HG03565 (cell line): ENCODE data around the gene PGLYRP1.

Source experiments
- ATAC-seq: cut with Tn5 transposase; IDR thresholded peaks from one replicate; pipeline ENCODE4 v1.9.1; 2021; ENCODE audit warnings: mild to moderate bottlenecking, moderate library complexity; ENCODE audit not compliant: unreplicated experiment

Gene PGLYRP1

GRCh38 chr19:46033401-46033800 is 10.5 kb upstream of the PGLYRP1 start:
- ATAC-seq = no peak

- ATAC-seq = no peak
Observed at GRCh38 chr19:46032597-46033025, 9.8 kb upstream of the PGLYRP1 start.

DNA sequence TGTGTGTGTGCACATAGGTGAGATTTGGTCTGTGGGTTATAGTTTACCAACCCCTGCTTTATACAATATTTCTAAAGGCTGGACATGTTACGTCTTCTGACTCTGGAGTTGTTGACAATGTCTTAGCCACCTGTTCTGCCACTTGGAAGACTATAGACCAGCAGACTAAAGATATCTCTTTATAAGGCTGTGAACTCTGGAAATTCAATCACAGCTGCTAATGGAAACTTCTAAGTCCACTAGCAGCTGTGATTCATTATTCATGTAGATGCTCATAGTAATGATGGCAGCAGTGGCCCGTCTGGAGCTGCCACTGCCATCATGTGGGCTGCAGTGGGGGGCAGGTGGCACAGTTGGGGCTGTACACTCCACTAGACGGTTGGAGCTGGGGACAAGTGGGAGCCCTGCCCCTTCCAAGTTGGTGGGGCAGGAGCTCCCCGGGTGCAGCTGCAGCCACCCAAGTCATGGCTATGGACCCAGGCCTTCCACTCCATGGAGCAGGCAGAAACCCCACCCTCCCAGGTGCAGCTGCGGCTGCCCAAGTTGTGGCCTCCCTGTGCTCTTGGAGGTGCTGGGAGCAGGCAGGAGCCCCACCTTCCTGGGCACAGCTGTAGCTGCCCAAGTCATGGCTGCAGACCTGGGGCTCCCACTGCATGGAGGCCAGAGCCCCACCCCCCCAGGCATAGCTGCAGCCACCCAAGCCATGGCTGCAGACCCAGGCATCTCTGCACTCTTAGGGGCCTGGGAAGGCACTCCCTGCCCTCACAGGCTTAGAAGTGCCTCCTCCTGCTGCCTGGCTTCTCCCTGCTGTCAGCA is 9.1 kb upstream of the PGLYRP1 start:
- ATAC-seq = no peak

GRCh38 chr19:46030812-46031550 is 8.1 kb upstream of the PGLYRP1 start:
- ATAC-seq = no peak

- ATAC-seq = no peak
Observed at GRCh38 chr19:46025835-46026234, 3.0 kb upstream of the PGLYRP1 start.

DNA sequence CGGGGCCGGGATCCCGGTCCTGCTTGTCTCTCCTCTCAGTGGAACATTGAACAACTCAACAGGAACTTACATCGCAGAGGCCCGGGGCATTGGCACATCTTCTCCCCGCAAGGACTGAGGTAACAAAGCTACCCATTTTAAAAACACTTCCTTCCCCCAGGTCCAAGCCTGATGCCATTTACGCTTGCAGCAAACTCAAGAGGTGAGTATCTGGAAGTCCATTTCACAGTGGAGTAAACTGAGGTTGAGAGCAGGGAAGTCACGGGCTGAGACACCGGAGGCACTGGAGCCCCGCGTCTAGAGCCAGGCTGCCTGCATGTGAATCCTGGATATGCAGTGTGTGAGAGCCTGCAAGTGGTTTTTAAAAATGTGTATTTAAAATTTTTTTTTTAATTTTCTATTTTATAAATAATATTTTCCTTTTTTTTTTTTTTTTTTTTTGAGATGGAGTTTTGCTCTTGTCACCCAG is 492 bp upstream of the PGLYRP1 start:
- no peak for ATAC-seq

DNA sequence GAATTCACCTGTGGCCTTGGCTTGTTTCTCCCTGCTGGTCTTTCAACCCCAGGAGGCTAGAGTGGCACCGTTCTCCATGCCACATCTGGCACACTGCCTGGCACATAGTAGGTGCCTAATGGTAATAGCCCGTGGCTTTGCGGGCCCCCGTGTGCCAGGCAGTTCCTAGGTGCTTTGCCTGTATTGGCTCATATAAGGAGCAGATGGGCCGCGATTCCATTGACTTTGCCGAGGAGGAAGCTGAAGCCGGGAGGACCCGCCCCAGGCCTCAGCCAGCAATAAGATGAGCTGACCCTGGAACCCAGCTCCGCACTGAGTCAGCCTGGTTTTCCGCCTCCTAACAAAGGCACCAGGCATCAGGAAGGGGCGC is 807 bp downstream of the PGLYRP1 start:
- ATAC-seq = no peak

DNA sequence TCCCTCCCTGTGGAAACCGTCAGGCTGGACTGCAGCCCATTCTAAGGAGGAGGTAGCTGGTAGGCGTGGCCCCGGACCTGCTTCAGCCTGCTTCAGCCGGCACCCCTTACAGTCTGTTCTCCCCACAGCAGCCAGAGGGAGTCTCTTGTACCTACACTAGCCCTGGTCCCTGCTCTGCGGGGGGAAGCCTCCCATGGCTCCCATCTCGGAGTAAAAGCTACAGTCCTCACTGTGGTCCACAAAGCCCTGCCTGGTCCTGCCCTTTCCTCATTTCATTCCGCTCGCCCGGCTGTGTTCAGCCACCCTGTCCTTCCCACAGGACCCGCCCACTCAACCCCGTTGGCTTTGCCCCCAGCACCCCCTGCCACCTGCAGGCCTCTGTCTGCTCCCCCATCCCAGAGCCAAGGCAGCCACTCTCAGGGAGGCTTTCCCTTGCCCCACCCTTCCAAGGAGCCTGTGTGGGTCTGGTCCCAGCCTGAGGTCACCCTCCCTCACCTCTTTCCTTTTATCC is 1.3 kb downstream of the PGLYRP1 start:
- ATAC-seq = no peak

GRCh38 chr19:46020819-46021125 is 2.1 kb downstream of the PGLYRP1 start:
- ATAC-seq = no peak

GRCh38 chr19:46019270-46019669 is 3.6 kb downstream of the PGLYRP1 start:
- no peak for ATAC-seq

DNA sequence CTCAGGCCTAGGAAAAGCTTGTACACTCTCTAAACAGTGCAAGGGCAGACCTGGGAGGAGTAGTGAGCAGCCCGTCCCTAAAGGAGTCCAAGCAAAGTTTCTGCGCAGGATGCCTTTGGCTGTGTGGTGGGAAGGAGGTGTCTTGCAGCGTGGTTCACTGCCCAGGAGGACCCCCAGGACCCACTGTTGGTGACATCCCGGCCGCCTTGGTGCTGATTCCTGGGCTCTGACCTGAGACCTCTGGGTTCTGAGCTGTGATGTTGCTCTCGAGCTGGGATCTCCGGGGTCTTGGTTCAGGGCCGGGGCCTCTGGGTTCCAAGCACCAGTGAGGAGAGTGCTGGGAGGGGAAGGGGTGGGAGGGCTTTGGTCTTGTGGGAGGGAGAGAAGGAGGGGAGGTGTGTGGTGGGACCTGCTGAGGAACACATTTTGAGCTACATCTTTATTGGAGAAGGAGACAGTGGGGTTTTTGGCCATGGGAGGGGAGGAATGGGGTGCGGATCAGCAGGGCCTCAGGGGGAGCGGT is 4.1 kb downstream of the PGLYRP1 start:
- ATAC-seq = no peak

- no peak for ATAC-seq
Observed at GRCh38 chr19:46017874-46018675, 4.8 kb downstream of the PGLYRP1 start.

DNA sequence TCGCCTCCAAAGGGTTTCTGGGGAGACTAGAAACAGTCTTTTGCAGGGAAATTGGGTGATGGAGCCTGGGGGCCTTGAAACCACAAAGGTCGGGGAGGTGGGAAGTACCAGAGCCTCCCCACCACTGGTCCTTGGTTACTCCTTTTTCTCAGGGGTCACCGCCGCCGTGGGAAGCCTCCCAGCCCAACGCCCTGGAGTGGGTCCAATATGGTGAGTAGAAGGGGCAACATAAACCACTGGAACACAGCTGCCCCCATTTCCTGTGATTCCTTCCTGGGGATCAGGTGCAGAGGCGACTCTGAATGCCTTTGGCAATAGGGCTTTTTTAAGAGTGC is 5.8 kb downstream of the PGLYRP1 start:
- no peak for ATAC-seq

- ATAC-seq = peak; percentile 43
Observed at GRCh38 chr19:46016426-46017094, 6.3 kb downstream of the PGLYRP1 start.

- ATAC-seq = no peak
Observed at GRCh38 chr19:46015687-46016425, 7.0 kb downstream of the PGLYRP1 start.

- ATAC-seq = no peak
Observed at GRCh38 chr19:46014941-46015686, 7.7 kb downstream of the PGLYRP1 start.

DNA sequence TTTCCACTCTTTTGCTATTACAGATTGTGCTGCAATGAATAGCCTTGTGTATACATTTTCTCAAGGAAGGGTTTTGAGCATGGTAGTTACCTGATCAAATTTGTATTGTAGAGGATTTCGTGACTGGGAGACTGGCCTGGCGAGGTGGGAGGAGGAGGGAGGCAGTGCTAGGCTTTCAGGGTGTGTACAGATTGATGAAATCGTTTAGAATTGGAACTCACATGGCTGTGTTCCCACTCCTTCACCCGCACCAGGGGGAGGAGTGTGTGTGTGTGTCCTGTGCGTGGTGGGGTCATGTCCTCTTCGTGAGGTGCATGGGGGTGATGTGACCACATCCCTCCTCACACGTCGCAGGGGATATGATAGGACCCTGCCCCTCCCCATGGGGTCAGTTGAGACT is 8.3 kb downstream of the PGLYRP1 start:
- ATAC-seq = no peak

DNA sequence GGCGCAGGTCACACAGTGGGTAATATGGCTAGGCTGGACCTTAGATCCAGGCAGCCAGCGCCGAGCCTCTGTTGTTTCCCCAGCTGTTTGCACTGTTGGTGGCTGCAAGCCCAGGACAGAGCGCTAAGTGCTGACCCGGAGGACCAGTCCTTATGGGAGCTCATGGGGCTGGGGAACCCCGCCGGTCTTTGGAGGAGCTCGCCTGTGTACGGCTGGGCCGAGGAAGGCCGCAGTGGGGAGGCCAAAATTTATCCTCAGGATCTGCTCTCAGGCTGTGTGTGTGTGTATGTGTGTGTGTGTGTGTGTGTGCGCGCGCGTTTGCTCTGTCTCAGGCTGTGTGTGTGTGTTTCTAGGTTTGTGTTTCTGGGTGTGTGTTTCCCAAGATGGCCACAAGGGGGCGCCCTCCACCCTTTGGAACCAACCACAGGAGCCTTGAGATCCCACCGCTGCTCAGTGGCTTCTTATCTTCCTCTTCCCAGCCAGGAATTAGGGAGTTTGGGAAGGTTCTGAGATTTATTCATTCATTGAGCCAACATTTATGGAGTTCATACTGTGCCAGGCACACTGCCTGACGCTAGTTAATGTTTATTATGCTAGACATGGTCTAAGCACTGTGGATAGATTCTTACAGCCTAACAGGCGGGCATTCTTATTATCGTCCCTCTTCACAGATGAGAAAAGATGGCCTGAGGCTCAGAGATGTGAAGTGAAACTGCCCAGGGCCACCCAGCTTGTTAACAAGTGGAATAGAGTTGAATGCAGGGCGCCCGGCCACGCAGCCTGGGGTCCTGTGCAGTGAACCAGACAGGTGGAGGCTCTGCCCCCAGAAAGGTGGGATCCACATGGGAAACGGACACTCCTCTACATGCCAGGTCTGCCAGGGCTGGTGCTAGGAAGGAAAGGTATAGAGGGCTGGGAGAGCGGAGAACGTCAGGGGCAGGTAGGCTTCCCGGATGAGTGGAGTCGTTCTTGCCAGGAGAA is 13.0 kb downstream of the PGLYRP1 start:
- ATAC-seq = no peak
